H1 (cell line): ENCODE measurements around the gene MYO16. TPM values are rescaled to one million over a fixed set of nuclear protein-coding genes. Genes with fewer than 3 reads are reported as not detected.
A peak's percentile ranks its signal among the peaks of the same experiment; 100 is the strongest.

ENCODE experiments used
- CTCF ChIA-PET: fragments of 300-600 bp; sonication (Branson Sonifier 250); formaldehyde crosslinking; loops from one replicate; lab custom pipeline; 2021; ENCODE audit not compliant: partially characterized antibody; lab: Charles Lee
- POLR2A ChIA-PET: fragments of 300-600 bp; sonication (Branson Sonifier 250); formaldehyde crosslinking; loops from one replicate; lab custom pipeline; 2021; ENCODE audit warnings: inconsistent platforms; ENCODE audit not compliant: partially characterized antibody; lab: Charles Lee
- DNase-seq, 2 experiments: peaks; one replicate each; pipeline versions ENCODE4 v3.0.0 to v3.0.0-alpha.2; 2010 to 2022; ENCODE audit warnings: low spot score in 2 of 2, low read depth in 1 of 2, mixed read lengths in 1 of 2
- FAIRE-seq: peaks from 2 replicates; lab custom pipeline; 2011; peaks lifted over from hg19 to GRCh38; lab: Jason Lieb, UNC
- H2AFZ ChIP-seq: 2 replicates; pipeline ENCODE4 v1.8.1; 2012; ENCODE audit warnings: low read length, inconsistent platforms
- H2AK5ac ChIP-seq: 2 replicates; pipeline ENCODE4 v1.6.1; 2013; ENCODE audit warnings: low read depth, low read length
- H2BK120ac ChIP-seq: replicated peaks from 2 replicates; pipeline ENCODE3; 2013; ENCODE audit warnings: low read depth, low read length, inconsistent platforms
- H2BK12ac ChIP-seq: 2 replicates; pipeline ENCODE4 v1.6.1; 2013; ENCODE audit warnings: low read depth, low read length
- H2BK15ac ChIP-seq: 2 replicates; pipeline ENCODE4 v1.6.1; 2013; ENCODE audit warnings: low read length
- H2BK20ac ChIP-seq: 2 replicates; pipeline ENCODE4 v1.6.1; 2013; ENCODE audit warnings: low read length
- H2BK5ac ChIP-seq: 2 replicates; pipeline ENCODE4 v1.6.1; 2013; ENCODE audit warnings: low read depth, low read length
- H3K14ac ChIP-seq: 2 replicates; pipeline ENCODE4 v1.6.1; 2013; ENCODE audit warnings: inconsistent platforms; ENCODE audit not compliant: insufficient read length
- H3K18ac ChIP-seq: 2 replicates; pipeline ENCODE4 v1.6.1; 2013; ENCODE audit warnings: low read length; ENCODE audit errors: extremely low read depth
- H3K23ac ChIP-seq: 2 replicates; pipeline ENCODE4 v1.6.1; 2013; ENCODE audit warnings: inconsistent platforms; ENCODE audit not compliant: insufficient read length
- H3K23me2 ChIP-seq: 2 replicates; pipeline ENCODE4 v1.6.1; 2013; ENCODE audit warnings: low read depth, low read length
- H3K27ac ChIP-seq: 2 replicates; pipeline ENCODE4 v1.6.1; 2011; ENCODE audit warnings: low read depth, low read length, inconsistent platforms
- H3K27me3 ChIP-seq, 4 experiments: replicated peaks in 1 of 4; 1 replicate in 1 of 4; 2 replicates in 3 of 4; pipeline versions ENCODE4 v1.6.1 to v1.8.1; 2011 to 2013; ENCODE audit warnings: low read length in 3 of 4, mild to moderate bottlenecking in 3 of 4, inconsistent platforms in 2 of 4, mixed read lengths in 2 of 4, moderate library complexity in 1 of 4; ENCODE audit not compliant: control insufficient read depth in 3 of 4, insufficient read depth in 3 of 4; ENCODE audit errors: extremely low read depth in 1 of 4
- H3K36me3 ChIP-seq, 4 experiments: 2 replicates each; pipeline versions ENCODE4 v1.6.1 to v1.8.1; 2011 to 2013; ENCODE audit warnings: mild to moderate bottlenecking in 4 of 4, low read length in 3 of 4, moderate library complexity in 2 of 4, control low read depth in 1 of 4, inconsistent platforms in 1 of 4; ENCODE audit not compliant: insufficient read depth in 4 of 4, control insufficient read depth in 2 of 4
- H3K4ac ChIP-seq: replicated peaks from 2 replicates; pipeline ENCODE3; 2013; ENCODE audit warnings: low read length, low read depth, mixed read lengths, inconsistent platforms; ENCODE audit not compliant: insufficient read length
- H3K4me1 ChIP-seq, 4 experiments: replicated peaks in 1 of 4; 1 replicate in 1 of 4; 2 replicates in 3 of 4; pipeline versions ENCODE4 v1.6.1 to v1.8.1; 2011 to 2013; ENCODE audit warnings: low read length in 3 of 4, inconsistent platforms in 2 of 4, mixed read lengths in 1 of 4; ENCODE audit not compliant: insufficient read depth in 4 of 4, control insufficient read depth in 3 of 4
- H3K4me2 ChIP-seq, 2 experiments: 2 replicates each; pipeline versions ENCODE4 v1.6.1 to v1.8.1; 2011 to 2013; ENCODE audit warnings: low read depth in 2 of 2, low read length in 2 of 2, control low read depth in 1 of 2, inconsistent platforms in 1 of 2, mild to moderate bottlenecking in 1 of 2; ENCODE audit not compliant: insufficient read depth in 1 of 2
- H3K4me3 ChIP-seq, 4 experiments: fragments of 200-600, 300-600 bp in 1 of 4; sonication (generic), shearing (Covaris generic), sonication (Bioruptor Twin) in 1 of 4; 2 replicates each; pipeline versions ENCODE4 v1.5.1 to v1.8.1; 2011 to 2016; ENCODE audit warnings: low read length in 4 of 4, low read depth in 3 of 4, control low read depth in 2 of 4, inconsistent platforms in 2 of 4, mild to moderate bottlenecking in 2 of 4, mixed read lengths in 1 of 4, moderate library complexity in 1 of 4; ENCODE audit not compliant: insufficient read depth in 2 of 4; ENCODE audit errors: extremely low read depth in 1 of 4
- H3K56ac ChIP-seq: replicated peaks from 2 replicates; pipeline ENCODE3; 2013; ENCODE audit warnings: low read depth, mild to moderate bottlenecking, mixed read lengths, low read length, inconsistent platforms; ENCODE audit not compliant: insufficient read length
- H3K79me1 ChIP-seq: 2 replicates; pipeline ENCODE4 v1.6.1; 2013; ENCODE audit warnings: low read depth, low read length, control low read depth
- H3K79me2 ChIP-seq, 2 experiments: 2 replicates each; pipeline versions ENCODE4 v1.6.1 to v1.8.1; 2012 to 2013; ENCODE audit warnings: low read length in 2 of 2, mild to moderate bottlenecking in 2 of 2, inconsistent platforms in 1 of 2; ENCODE audit not compliant: insufficient read depth in 2 of 2, control insufficient read depth in 1 of 2
- H3K9ac ChIP-seq, 4 experiments: replicated peaks in 1 of 4; 1 replicate in 1 of 4; 2 replicates in 3 of 4; pipeline versions ENCODE4 v1.6.1 to v1.8.1; 2011 to 2013; ENCODE audit warnings: low read depth in 3 of 4, low read length in 3 of 4, control low read depth in 2 of 4, mild to moderate bottlenecking in 2 of 4, moderate library complexity in 2 of 4, inconsistent platforms in 1 of 4; ENCODE audit errors: extremely low read depth in 1 of 4
- H3K9me3 ChIP-seq, 2 experiments: 2 replicates each; pipeline versions ENCODE4 v1.6.1 to v1.8.1; 2012 to 2013; ENCODE audit warnings: mild to moderate bottlenecking in 2 of 2, moderate library complexity in 2 of 2, control low read depth in 1 of 2, inconsistent platforms in 1 of 2, low read depth in 1 of 2, low read length in 1 of 2, mixed read lengths in 1 of 2; ENCODE audit not compliant: insufficient read depth in 2 of 2
- H4K20me1 ChIP-seq, 2 experiments: replicated peaks in 1 of 2; 2 replicates each; pipeline versions ENCODE3 to v1.8.1; 2011 to 2013; ENCODE audit warnings: inconsistent platforms in 2 of 2, low read length in 2 of 2, mild to moderate bottlenecking in 1 of 2; ENCODE audit not compliant: insufficient read depth in 2 of 2, control insufficient read depth in 1 of 2
- H4K5ac ChIP-seq: 2 replicates; pipeline ENCODE4 v1.6.1; 2013; ENCODE audit warnings: low read length, low read depth, mixed read lengths, inconsistent platforms; ENCODE audit not compliant: insufficient read length
- H4K8ac ChIP-seq: 2 replicates; pipeline ENCODE4 v1.8.0; 2013; ENCODE audit warnings: mild to moderate bottlenecking, moderate library complexity, low read length, inconsistent platforms; ENCODE audit not compliant: insufficient read depth; ENCODE audit errors: extremely low read depth
- H4K91ac ChIP-seq: replicated peaks from 2 replicates; pipeline ENCODE3; 2013; ENCODE audit warnings: low read length, mixed read lengths, inconsistent platforms; ENCODE audit not compliant: insufficient read length
- RNF2 ChIP-seq: fragments of 200-900, 300-1000 bp; sonication (generic); IDR thresholded peaks from 2 replicates; pipeline ENCODE4 v1.7.1; 2016; ENCODE audit warnings: borderline replicate concordance, low read depth, mild to moderate bottlenecking, antibody characterized with exemption, low read length; ENCODE audit not compliant: poor library complexity, severe bottlenecking; ENCODE audit errors: missing control alignments
- WGBS, 2 experiments: shearing (Covaris generic) in 1 of 2; methylation state at CpG; one replicate each; pipeline versions ENCODE4 v1.1.6 to v1.1.7; 2013 to 2015; ENCODE audit warnings: low lambda C conversion rate in 2 of 2, mixed read lengths in 2 of 2, inconsistent platforms in 1 of 2, low coverage in 1 of 2, missing lambda C conversion rate in 1 of 2; ENCODE audit not compliant: insufficient replicate concordance in 2 of 2, insufficient coverage in 1 of 2, insufficient read length in 1 of 2; ENCODE audit errors: extremely low coverage in 1 of 2, missing lambda C conversion rate in 1 of 2; 5-methylcytosine and 5-hydroxymethylcytosine counted together
- polyA plus RNA-seq, 7 experiments: library from polyadenylated mRNA; depleted of rRNA in 3 of 7; stranded (reverse) in 5 of 7; unstranded in 2 of 7; fragments of >200 nt in 5 of 7; fragments of 200-250 nt in 2 of 7; gene quantifications; 1 replicate in 5 of 7; 2 replicates in 1 of 7; 4 replicates in 1 of 7; pipeline versions ENCODE4 v1.2.1 to v1.2.3, GENCODE V29; 2011 to 2013; ENCODE audit warnings: missing spikeins in 2 of 7, mixed read lengths in 2 of 7
- total RNA-seq: library from RNA; stranded (reverse); fragmentation: NEBNext Ultra II Directional; extraction: Animal tissue kit (Norgen Biotek cat#: 25700); gene quantifications from 2 replicates; pipeline ENCODE4 v1.2.1, GENCODE V29; 2021

Gene MYO16
- total and polyA plus RNA-seq, 2 of the 8 experiments (the other 6 are each of a cell fraction or from before 2014, with no cell fraction given), result 0.02 to 0.22 TPM

- H3K27ac ChIP-seq, result no peak overlapping the region
- no peak for TF ChIP-seq RNF2
- TF ChIP-seq, all 59 proteins: peak for 0
- no peak overlapping the region for H2AK5ac ChIP-seq
- no peaks in the 10 kb centered on the region for H3K27me3 ChIP-seq
- no peak overlapping the region for H3K18ac ChIP-seq
- H3K9me3 ChIP-seq, result no peaks in the 10 kb centered on the region
- peaks cover 0 to 3% (median 0%) of the 10 kb centered on the region in 4 experiments; a peak in 1 of 7 replicates for H3K4me1 ChIP-seq
- no peaks in the 10 kb centered on the region for H3K23me2 ChIP-seq
- peak in 1 of 2 experiments; percentile 46 for DNase-seq
- H3K36me3 ChIP-seq, result no peaks in the 10 kb centered on the region
- no peak overlapping the region for H3K23ac ChIP-seq
- H2BK15ac ChIP-seq, result no peak overlapping the region
- no peak overlapping the region for H3K4me2 ChIP-seq
- no peak overlapping the region for H2BK20ac ChIP-seq
- CTCF ChIA-PET, result interaction anchor here (0.6 to 1.2 kb wide), 5 partner anchors 12 to 160 kb away, joined by 3 to 4 read pairs (median 3); no protein-coding TSS in a partner anchor
- no peak overlapping the region for H3K4me3 ChIP-seq
- no peak overlapping the region for H4K91ac ChIP-seq
- H3K4ac ChIP-seq, result no peak overlapping the region
- no peak overlapping the region; the same call in 1 of the 2 replicates for H4K8ac ChIP-seq
- no peak overlapping the region for H3K56ac ChIP-seq
- 92% methylated on average over 15 of the region's 22 CpGs; no CpG with 5 or more reads in 1 of the 2 experiments for WGBS, 2 experiments
- H4K5ac ChIP-seq, result no peak overlapping the region
- POLR2A ChIA-PET, result interaction anchor here (0.6 kb wide), 1 partner anchor 695 kb away, joined by 3 read pairs; no protein-coding TSS in a partner anchor
- H3K14ac ChIP-seq, result no peak overlapping the region
- H4K20me1 ChIP-seq, result no peaks in the 10 kb centered on the region
- no peaks in the 10 kb centered on the region for H3K79me2 ChIP-seq
- H3K9ac ChIP-seq, result no peak overlapping the region
- FAIRE-seq, result no peak
- H2BK5ac ChIP-seq, result no peak overlapping the region
- 0 out of 2 replicates have a peak overlapping the region, but pooled peaks have one; percentile 32 for H2AFZ ChIP-seq
- no peaks in the 10 kb centered on the region for H3K79me1 ChIP-seq
- H2BK120ac ChIP-seq, result no peak overlapping the region
- H2BK12ac ChIP-seq, result no peak overlapping the region; the same call in 1 of the 2 replicates
Observed at GRCh38 chr13:109088624-109088917, 459.2 kb downstream of the MYO16 start.
